MM.1S (cell line): Measurements from ENCODE around the gene MCM6.
"Not testable (repeated sequence)": the region's sequence is repeated elsewhere in the genome, so short reads cannot be mapped to it uniquely, and the experiment has no call there.

ENCODE experiments used
- CTCF ChIP-seq: fragments of 300-600 bp; sonication (generic); IDR thresholded peaks from 2 replicates; pipeline ENCODE4 v1.5.1; 2016; ENCODE audit warnings: antibody characterized with exemption, low read length, mixed read lengths
- EZH2 ChIP-seq: fragments of 300-600 bp; sonication (generic); optimal IDR thresholded peaks from 2 replicates; pipeline ENCODE3; 2017; ENCODE audit warnings: low read depth, mild to moderate bottlenecking, antibody characterized with exemption, low read length, mixed read lengths
- EZH2phosphoT487 ChIP-seq: fragments of 300-600 bp; sonication (generic); IDR thresholded peaks from 2 replicates; pipeline ENCODE4 v1.6.1; 2018; ENCODE audit warnings: antibody characterized with exemption, low read length

GRCh38 chr2:135807874-135808273 is 68.4 kb downstream of the MCM6 start:
- TF ChIP-seq CTCF, EZH2, EZH2phosphoT487: not testable (repeated sequence)
